HG03060 (cell line): Measurements from ENCODE around the gene FAM219B.
"Not testable (repeated sequence)": the region's sequence is repeated elsewhere in the genome, so short reads cannot be mapped to it uniquely, and the experiment has no call there.

Experiments used
- ATAC-seq: cut with Tn5 transposase; IDR thresholded peaks from one replicate; pipeline ENCODE4 v1.9.1; 2021; ENCODE audit warnings: low read depth, moderate number of reproducible peaks; ENCODE audit not compliant: unreplicated experiment

FAM219B gene

GRCh38 chr15:74904190-74904805 is 2.4 kb downstream of the FAM219B start:
- ATAC-seq, result no peak

GRCh38 chr15:74903676-74904075 is 3.0 kb downstream of the FAM219B start:
- ATAC-seq, result no peak

- ATAC-seq, result no peak
These were observed 4.2 kb downstream of the FAM219B start for GRCh38 chr15:74902295-74903075.

GRCh38 chr15:74901612-74902063 is 5.0 kb downstream of the FAM219B start:
- no peak for ATAC-seq

- ATAC-seq, result no peak
These were observed 9.3 kb downstream of the FAM219B start for GRCh38 chr15:74897300-74897701.

GRCh38 chr15:74896316-74896715 is 10.3 kb downstream of the FAM219B start:
- no peak for ATAC-seq

GRCh38 chr15:74895830-74896229 is 10.8 kb downstream of the FAM219B start:
- ATAC-seq, result no peak

- not testable (repeated sequence) for ATAC-seq
These were observed 12.3 kb downstream of the FAM219B start for GRCh38 chr15:74894383-74894782.

- ATAC-seq, result no peak
These were observed 13.0 kb downstream of the FAM219B start for GRCh38 chr15:74893627-74894026.

- no peak for ATAC-seq
These were observed 13.7 kb downstream of the FAM219B start for GRCh38 chr15:74892931-74893330.

GRCh38 chr15:74892313-74892712 is 14.3 kb downstream of the FAM219B start:
- no peak for ATAC-seq

GRCh38 chr15:74891469-74891868 is 15.2 kb downstream of the FAM219B start:
- no peak for ATAC-seq

GRCh38 chr15:74890665-74890960 is 16.0 kb downstream of the FAM219B start:
- no peak for ATAC-seq

- ATAC-seq, result no peak
These were observed 16.6 kb downstream of the FAM219B start, which contains the start of gene MPI for GRCh38 chr15:74889883-74890664. MPI (plus strand) TSS chr15:74890042; CDS start chr15:74890074, 32 bp downstream.

GRCh38 chr15:74889390-74889882 is 17.2 kb downstream of the FAM219B start:
- no peak for ATAC-seq

- ATAC-seq, result no peak
These were observed 17.9 kb downstream of the FAM219B start for GRCh38 chr15:74888716-74889115.

- not testable (repeated sequence) for ATAC-seq
These were observed 19.0 kb downstream of the FAM219B start for GRCh38 chr15:74887537-74888193.

GRCh38 chr15:74885461-74885860 is 21.2 kb downstream of the FAM219B start:
- no peak for ATAC-seq

GRCh38 chr15:74884428-74885223 is 22.0 kb downstream of the FAM219B start:
- ATAC-seq, result no peak

GRCh38 chr15:74882528-74882927 is 24.1 kb downstream of the FAM219B start:
- ATAC-seq, result no peak
